Measurements from ENCODE around the gene CACNB4. TPM values are rescaled to one million over a fixed set of nuclear protein-coding genes. Genes with fewer than 3 reads are reported as not detected.

Gene CACNB4
- total and polyA plus RNA-seq, 10 donors, result 0.14 to 5.1 (median 1.6) TPM

- Histone ChIP-seq H3K27ac (no peak overlapping the region), H3K4me1 (no peaks in the 10 kb centered on the region), H3K4me3 (no peak overlapping the region), H3K9me3 (no peaks in the 10 kb centered on the region), H3K36me3 (no peaks in the 10 kb centered on the region), H3K27me3 (replicated peaks in 1 of 7) (no peaks in the 10 kb centered on the region)
- TF ChIP-seq CTCF (IDR thresholded peaks at IDR 0.05 in 8 of 11, conservative IDR thresholded peaks at IDR 0.05 in 3 of 11) (no peak), POLR2AphosphoS5 (IDR thresholded peaks at IDR 0.05) (no peak), POLR2A (IDR thresholded peaks at IDR 0.05) (no peak)
- no peak for DNase-seq
- intact Hi-C loops (cut with DNase I; ENCODE audit: low total_unique reads), result no loop called here
- 85 to 93% (median 91%) methylated on average over 11 of the region's 11 CpGs for WGBS, 5 donors
These were observed 130.8 kb downstream of the CACNB4 start for GRCh38 chr2:151967829-151968722.

DNA sequence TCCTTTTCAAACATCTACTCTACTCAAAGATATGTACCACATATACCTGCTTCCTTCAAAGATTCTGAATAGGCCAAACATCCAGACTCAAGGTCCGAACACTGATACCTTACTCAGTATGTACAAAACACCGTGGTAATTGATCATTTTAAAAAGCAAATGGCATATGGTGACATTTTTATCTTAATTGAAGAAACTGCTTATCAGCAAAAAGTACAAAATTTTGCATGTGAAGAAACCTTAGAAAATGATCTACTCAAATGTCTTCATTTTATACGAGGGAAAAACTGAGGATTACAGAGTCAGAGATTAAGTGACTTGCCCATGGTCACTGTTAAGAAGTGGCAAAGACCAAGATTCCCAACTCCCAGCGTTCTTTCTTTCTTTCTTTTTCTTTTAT lies 133.0 kb downstream of the CACNB4 start:
- TF ChIP-seq POLR2AphosphoS5 (IDR thresholded peaks at IDR 0.05) (no peak), POLR2A (IDR thresholded peaks at IDR 0.05) (no peak), CTCF (IDR thresholded peaks at IDR 0.05 in 8 of 11, conservative IDR thresholded peaks at IDR 0.05 in 3 of 11) (no peak)
- WGBS, 5 donors, result 88 to 94% (median 91%) methylated on average over 4 of the region's 4 CpGs
- no peaks in the 10 kb centered on the region for H3K4me1 ChIP-seq
- no peak overlapping the region for H3K27ac ChIP-seq
- DNase-seq, result no peak
- H3K9me3 ChIP-seq, result no peaks in the 10 kb centered on the region
- H3K4me3 ChIP-seq, result no peak overlapping the region
- no peaks in the 10 kb centered on the region for H3K27me3 ChIP-seq (replicated peaks in 1 of 7)
- no peaks in the 10 kb centered on the region for H3K36me3 ChIP-seq
- intact Hi-C loops (cut with DNase I; ENCODE audit: low total_unique reads), result no loop called here

DNA sequence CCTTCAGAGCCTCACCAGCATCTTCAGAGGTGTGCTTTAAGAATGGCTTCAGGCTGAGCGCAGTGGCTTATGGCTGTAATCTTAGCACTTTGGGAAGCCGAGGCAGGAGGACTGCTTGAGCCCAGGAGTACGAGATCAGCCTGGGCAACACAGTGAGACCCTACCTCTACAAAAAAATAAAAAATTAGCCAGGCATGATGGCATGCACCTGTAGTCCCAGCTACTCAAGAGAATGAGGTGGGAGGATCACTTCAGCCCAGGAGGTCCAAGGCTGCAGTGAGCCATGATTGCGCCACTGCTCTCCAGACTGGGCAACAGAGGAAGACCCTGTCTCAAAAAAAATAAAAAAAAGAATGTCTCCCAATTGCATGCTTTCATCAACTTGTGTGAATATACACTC lies 137.3 kb downstream of the CACNB4 start:
- H3K36me3 ChIP-seq, result no peaks in the 10 kb centered on the region
- no peaks in the 10 kb centered on the region for H3K9me3 ChIP-seq
- intact Hi-C loops (cut with DNase I; ENCODE audit: low total_unique reads), result no loop called here
- H3K4me1 ChIP-seq, result no peaks in the 10 kb centered on the region
- no peak overlapping the region for H3K4me3 ChIP-seq
- TF ChIP-seq CTCF (IDR thresholded peaks at IDR 0.05 in 8 of 11, conservative IDR thresholded peaks at IDR 0.05 in 3 of 11) (no peak), POLR2AphosphoS5 (IDR thresholded peaks at IDR 0.05) (no peak), POLR2A (IDR thresholded peaks at IDR 0.05) (no peak)
- 92 to 99% (median 96%) methylated on average over 4 of the region's 4 CpGs for WGBS, 5 donors
- no peak overlapping the region for H3K27ac ChIP-seq
- H3K27me3 ChIP-seq (replicated peaks in 1 of 7), result no peaks in the 10 kb centered on the region
- DNase-seq, result no peak

GRCh38 chr2:151959238-151959637 lies 139.6 kb downstream of the CACNB4 start:
- H3K9me3 ChIP-seq, result no peaks in the 10 kb centered on the region
- DNase-seq, result no peak
- no peaks in the 10 kb centered on the region for H3K4me1 ChIP-seq
- H3K27me3 ChIP-seq (replicated peaks in 1 of 7), result no peaks in the 10 kb centered on the region
- no peak overlapping the region for H3K27ac ChIP-seq
- intact Hi-C loops (cut with DNase I; ENCODE audit: low total_unique reads), result no loop called here
- TF ChIP-seq POLR2A (IDR thresholded peaks at IDR 0.05), result no peak
- TF ChIP-seq POLR2AphosphoS5 (IDR thresholded peaks at IDR 0.05), result no peak
- TF ChIP-seq CTCF (IDR thresholded peaks at IDR 0.05 in 8 of 11, conservative IDR thresholded peaks at IDR 0.05 in 3 of 11), result no peak
- H3K36me3 ChIP-seq, result no peaks in the 10 kb centered on the region
- WGBS, 5 donors, result 86 to 100% (median 89%) methylated on average over 1 of the region's 1 CpG
- no peak overlapping the region for H3K4me3 ChIP-seq
